ENCODE results near the gene PTMA.
"Not testable (repeated sequence)": the region's sequence is repeated elsewhere in the genome, so short reads cannot be mapped to it uniquely, and the experiment has no call there.

The PTMA gene

DNA sequence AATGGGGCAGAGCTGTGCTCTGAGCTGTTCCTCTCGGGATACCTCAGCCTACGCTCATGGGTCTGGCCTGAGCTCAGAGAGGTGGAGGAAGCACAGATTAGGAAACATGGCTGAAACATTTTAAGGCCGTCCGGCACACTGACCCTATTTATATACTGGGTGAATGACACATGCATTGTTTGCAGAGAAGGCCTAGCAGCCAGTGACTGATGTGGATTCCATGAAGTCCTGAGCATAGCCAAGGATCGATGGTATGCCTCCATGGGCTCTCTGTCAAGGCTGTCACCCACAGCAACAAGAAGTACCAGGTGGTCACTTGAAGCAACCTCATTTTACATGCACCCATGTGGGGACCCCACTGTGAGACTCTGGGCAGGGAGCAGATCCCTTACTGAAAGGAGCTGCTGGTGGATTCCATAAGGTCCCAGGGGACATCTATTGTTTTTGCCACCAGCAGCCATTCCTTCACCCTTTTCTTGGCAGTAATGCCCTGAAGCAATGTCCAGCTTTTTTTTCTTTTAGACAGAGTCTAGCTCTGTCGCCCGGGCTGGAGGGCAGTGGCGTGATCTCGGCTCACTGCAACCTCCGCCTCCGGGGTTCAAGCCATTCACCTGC lies 8.4 kb downstream of the PTMA start:
- DNase-seq: peak; percentile 43

DNA sequence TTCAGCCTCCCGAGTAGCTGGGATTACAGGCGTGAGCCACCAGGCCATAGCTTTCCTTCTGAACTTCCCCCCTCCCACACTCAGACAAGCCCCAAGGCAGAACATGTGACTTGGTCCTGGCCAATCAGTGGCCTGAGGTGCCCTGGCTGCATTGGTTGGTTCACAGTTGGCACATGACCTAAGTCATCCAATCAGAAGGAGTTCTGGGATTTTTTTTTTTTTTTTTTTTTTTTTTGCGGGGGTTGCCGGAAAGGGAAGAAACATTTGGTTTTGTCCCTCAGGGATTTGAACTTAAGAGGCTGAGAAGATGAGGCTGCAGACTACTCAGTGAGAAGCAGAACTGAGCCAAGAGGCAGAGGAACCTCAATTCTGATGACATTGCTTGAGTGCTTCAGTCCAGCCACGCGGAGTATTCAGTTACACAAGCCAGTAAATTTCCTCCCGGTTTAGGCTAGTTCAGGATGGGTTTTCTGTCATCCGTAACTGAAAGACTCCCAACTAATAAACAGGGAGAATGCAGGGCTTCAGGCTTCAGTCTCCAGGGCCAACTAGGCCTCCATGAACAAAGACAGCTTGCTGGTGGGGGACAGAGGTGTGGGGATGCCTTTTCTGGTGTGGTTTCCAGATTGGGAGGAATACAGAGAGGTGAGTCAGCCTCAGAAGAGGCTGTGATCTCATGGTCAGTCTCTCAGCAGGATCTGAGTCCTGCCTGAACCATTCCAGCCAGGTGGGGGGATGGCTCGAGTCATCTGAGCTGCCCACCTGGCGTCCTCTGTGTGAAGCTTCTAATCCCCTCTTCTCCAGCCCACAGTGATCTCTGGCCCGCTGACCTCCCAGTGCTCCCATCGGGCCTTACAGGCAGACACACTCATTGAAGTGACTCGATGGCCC lies 9.2 kb downstream of the PTMA start:
- peak; percentile 45 for DNase-seq

GRCh38 chr2:231718799-231719198 lies 10.5 kb downstream of the PTMA start:
- no peak for DNase-seq

GRCh38 chr2:231720292-231720986 lies 12.1 kb downstream of the PTMA start:
- no peak for DNase-seq

DNA sequence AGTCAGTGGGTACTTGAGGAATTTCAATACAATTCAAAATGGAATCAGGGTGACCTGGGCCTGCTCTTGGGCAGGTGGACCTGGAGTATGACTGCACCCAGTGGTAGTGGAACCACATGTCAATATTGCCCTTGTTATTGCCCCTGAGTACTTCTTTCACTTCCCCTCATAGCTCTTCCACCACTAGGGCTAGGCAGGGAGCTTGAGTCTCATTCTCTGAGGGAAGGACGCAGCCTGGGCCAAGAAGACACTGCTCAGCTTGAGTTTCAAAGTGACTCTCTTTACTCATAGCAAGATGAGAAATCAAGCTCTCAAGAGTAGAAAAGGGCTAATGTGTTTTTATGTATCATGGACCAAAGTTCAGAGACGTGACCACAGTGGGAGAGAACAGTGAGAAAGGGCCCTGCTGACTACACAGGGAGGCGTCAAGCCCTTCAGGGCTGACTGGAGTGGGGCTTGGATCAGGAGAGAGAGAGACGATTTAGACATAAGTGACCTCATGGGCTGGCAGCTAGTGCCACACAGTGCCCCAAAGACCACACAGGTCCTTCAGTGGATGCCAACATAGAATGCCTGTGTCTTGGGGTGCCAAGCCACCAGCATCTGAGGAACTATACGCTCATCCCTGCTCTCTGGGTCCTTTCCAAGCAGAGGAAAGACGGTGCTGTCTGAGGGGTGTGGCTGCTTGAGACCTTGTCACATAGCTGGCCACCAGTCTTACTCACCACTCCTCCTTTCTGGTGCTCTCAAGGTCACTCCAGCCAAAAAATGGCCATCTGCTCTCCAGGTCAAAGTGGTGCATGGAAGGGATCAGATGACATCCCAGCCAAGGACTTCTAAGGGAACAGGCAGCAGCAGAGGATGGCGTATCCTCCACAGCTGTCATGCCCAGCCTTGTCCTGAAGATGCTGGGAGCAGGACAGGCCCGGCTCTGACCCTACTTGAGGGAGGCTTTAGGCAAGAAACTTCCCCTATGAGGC lies 13.0 kb downstream of the PTMA start:
- no peak for DNase-seq

DNA sequence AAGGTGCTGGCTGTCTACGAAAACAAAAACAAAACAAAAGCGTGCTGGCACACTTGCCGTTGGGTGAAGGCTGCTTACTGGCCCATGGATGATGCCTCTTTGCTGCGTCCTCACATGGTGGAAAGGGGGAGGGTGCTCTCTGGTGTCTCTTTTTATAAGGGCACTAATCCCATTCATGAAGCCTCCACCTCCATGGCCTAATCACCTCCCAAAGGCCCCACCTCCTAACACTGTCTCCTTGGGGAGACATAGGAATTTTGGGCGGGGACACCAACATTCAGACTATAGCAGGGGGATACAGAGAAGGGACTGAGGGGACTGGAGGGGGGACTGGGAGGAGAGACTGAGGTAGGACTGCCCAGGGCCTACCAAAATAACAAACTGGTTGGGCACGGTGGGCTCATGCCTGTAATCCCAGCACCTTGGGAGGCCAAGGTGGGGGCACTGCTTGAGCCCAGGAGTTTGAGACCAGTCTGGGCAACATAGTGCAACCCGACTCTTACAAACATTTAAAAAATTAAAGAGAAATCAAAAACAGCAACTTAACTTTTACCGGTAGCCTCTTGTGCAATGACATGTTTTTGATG lies 14.5 kb downstream of the PTMA start:
- no peak for DNase-seq

GRCh38 chr2:231725476-231725875 lies 17.2 kb downstream of the PTMA start:
- DNase-seq: no peak

DNA sequence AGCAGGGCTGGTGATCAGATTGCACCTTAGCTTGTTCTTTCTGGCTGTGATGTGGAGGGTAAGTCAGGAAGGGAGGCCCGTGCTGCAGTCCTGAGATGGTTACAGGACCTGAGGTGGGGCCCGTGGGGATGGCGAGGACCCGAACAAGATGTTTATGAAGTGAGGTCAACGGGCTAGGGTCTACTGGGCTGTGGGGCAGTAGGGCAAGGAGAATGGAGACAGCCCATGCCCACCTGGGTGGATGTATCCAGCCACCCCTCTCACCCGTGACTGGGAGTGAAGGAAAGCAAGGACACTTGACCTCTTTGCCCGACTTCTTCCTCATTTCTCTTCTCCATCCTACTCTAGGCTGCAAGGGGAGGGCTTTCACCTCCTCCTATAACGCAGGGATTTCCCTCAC lies 18.0 kb downstream of the PTMA start:
- no peak for DNase-seq

DNA sequence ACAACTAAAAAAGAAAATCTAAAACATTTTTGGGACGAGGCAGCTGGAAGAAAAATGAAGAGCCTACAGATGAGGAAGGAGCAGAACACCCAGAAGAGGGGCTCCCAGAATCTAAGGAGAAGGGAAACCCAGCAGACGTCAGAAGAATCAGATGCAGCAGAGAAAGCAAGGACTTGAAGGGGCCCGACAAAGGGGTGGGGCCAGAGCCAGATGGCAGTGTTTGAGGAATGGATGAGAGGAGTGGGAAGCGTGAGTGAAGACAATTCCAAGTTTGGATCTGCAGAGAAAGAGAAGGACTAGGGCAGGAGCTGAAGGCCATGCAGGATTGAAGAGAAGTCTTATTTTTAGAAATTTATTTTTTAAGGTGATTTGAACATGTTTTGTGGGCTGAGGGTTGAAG lies 19.3 kb downstream of the PTMA start:
- no peak for DNase-seq

DNA sequence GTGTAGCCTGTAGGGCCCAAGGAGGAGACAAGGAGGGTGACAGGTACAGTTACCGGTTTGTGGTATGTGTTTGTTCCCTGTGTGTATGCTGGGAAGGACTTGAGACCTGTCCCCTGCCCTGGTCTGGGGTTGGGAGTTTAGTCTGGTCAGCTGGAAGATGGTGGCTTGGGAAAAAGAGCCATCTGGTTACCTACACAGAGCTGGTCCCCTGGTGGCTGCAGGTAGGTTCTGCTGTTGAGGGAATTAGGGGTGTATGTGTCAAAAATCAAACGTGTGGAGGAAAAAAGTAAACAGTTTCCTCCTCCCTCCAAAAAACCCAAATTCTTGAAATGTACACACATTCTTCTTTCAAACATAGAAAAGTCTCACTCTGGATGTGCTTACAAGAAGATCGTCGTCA lies 24.3 kb downstream of the PTMA start:
- DNase-seq: no peak

GRCh38 chr2:231737761-231738160 lies 29.4 kb downstream of the PTMA start:
- DNase-seq: no peak

DNA sequence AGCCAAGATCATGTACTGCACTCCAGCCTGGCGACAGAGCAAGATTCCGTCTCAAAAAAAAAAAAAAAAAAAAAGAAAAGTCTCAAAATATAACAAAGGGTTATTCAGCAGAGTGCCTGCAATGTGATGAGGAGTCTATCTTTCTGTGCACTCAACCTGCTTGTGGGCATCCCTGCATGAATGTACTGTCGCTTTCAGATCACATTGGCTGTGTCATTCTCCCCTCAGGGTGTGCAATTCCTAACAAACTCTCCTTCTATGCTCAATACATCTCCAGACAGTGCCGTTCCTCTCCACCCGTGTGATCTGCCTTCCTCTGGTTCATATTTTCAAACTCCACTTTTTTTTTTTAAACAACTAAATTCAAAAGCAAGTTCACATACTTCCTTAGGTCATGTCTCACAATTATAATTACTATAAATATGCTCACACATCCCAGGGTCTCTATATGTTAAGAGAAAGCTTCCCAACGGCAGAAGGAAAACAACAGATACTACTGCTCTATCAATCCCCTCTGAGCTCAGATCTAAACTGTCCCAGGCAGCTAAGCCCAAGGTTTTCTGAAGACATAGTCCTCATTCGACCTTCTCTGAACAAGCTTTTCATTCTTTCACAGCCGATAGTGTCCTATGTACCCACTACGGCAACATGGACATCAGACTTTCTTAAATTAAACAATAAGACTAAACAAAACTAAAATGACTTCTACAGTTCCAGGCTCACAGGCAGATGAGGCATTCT lies 35.2 kb downstream of the PTMA start:
- no peak for DNase-seq

DNA sequence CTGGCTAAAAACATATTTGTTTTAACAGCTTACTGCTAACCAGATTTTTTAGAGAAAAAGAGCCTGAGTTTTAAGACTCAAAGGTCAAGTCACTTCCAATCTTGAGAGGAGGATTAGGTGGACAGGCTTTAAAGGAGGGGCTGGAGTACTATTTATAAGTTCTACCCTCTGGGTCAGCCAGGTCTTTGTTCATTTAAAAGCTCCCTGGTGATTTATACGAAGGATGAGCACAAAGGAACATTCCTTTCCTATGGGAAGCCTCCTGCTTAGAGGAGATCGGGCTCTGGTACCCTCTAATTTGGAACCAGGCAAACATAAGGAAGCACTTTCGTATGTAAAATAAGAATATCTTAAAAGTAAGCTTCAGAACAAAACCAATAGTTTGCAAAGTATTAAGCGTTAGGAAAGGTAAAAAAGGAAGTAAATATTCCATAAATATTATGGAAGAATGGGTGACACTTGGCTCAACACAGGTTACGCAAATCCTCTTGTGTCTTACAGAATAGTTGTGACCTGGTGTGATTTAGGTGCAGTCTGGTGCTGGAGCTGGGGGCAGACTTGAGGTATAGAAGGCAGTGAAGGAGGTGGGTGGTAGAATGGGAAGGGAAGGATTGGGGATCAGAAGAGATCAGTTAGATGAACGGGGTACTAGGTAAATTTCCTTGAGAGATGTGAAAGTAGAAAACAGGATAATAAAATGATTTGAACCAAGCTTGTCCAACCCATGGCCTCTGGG lies 37.1 kb downstream of the PTMA start:
- no peak for DNase-seq

DNA sequence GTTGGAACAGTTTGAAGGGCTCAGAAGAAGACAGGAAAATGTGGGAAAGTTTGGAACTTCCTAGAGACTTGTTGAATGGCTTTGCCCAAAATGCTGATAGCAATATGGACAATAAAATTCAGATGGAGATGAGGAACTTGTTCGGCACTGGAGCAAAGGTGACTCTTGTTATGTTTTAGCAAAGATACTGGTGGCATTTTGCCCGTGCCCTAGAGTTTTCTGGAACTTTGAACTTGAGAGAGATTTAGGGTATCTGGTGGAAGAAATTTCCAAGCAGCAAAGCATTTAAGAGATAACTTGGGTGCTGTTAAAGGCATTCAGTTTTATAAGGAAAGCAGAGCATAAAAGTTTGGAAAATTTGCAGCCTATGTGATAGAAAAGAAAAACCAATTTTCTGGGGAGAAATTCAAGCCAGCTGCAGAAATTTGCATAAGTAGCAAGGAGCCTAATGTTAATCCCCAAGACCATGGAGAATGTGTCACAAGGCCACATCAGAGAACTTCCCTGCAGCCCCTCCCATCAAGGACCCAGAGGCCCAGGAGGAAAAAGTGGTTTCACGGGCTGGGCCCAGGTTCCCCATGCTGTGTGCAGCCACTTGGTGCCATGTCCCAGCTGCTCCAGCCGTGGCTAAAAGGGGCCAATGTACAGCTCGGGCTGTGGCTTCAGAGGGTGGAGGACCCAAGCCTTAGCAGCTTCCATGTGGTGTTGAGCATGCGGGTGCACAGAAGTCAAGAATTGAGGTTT lies 40.0 kb downstream of the PTMA start:
- DNase-seq: not testable (repeated sequence)

DNA sequence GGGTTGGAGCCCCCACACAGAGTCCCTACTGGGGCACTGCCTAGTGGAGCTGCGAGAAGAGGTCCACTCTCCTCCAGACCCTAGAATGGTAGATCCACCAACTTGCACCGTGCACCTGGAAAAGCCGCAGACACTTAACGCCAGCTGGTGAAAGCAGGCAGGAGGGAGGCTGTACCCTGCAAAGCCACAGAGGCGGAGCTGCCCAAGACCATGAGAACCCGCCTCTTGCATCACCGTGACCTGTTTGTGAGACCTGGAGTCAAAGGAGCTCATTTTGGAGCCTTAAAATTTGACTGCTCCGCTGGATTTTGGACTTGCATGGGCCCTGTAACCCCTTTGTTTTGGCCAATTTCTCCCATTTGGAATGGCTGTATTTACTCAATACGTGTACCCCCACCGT lies 40.7 kb downstream of the PTMA start:
- not testable (repeated sequence) for DNase-seq

DNA sequence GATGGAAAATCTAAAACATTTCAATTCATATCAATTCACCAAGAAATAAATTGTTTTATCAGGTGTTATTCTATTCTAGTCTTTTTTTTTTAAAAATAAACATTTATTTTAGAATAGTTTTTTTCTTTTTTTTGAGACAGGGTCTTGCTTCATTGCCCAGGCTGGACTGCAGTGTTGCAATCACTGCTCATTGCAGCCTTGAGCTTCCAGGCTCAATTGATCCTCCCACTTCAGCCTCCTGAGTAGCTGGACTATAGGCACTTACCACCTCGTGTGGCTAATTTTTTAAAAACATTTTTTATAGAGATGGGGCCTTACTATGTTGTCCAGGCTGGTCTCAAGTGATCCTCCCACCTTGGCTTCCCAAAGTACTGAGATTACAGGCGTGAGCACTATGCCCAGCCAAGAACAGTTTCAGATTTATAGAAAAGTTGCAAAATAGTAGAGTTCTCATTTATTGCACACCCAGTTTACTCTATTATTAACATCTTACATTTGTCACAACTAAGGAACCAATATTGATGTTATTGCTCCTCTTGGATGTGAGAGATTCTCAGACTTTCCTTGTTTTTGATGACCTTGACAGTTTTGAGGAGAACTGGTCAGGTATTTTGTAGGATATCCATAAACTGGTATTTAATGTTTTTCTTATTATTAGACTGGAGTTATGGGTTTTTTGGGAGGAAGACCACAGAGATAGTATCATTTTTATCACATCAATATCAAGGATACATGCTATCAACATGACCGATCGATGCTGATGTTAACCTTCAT lies 42.9 kb downstream of the PTMA start:
- DNase-seq: no peak

DNA sequence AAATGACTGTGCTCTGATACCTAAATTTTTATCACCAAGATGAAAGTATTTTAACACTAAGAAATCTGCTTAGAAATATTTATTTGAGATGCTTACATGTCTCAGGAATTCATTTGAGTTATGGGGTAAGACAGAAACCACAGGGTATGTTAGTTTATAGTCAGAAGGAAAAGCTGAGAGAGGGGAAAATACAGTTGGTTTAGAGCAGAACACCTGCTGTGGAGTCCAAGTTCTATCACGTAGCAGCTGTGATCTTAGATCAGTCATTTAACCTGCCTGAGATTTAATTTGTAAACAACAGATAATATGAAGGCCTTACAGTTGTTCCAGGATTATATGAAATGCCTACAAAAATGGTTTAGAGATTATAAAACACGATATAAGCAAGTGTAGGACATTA lies 43.7 kb downstream of the PTMA start:
- DNase-seq: no peak

GRCh38 chr2:231761735-231762134 lies 53.4 kb downstream of the PTMA start:
- DNase-seq: no peak

Measured in fibroblast of skin of abdomen (primary cell).